Astrocyte (in vitro differentiated cells and primary cell): ENCODE results near the gene IFNB1. TPM values are rescaled to one million over a fixed set of nuclear protein-coding genes. Genes with fewer than 3 reads are reported as not detected.

Experiments used
- DNase-seq: peaks from one replicate; pipeline ENCODE4 v3.0.0-alpha.2; 2010; ENCODE audit warnings: low read depth
- FAIRE-seq: peaks from 2 replicates; lab custom pipeline; 2011; peaks lifted over from hg19 to GRCh38; lab: Jason Lieb, UNC
- H2AFZ ChIP-seq: 2 replicates; pipeline ENCODE4 v1.6.0; 2012; ENCODE audit warnings: low read depth, low read length, inconsistent platforms
- H3K27ac ChIP-seq: 2 replicates; pipeline ENCODE4 v1.5.1; 2011; ENCODE audit warnings: low read depth, low read length, inconsistent platforms
- H3K27me3 ChIP-seq: 2 replicates; pipeline ENCODE4 v1.6.0; 2011; ENCODE audit warnings: low read length, inconsistent platforms; ENCODE audit not compliant: insufficient read depth
- H3K36me3 ChIP-seq: 2 replicates; pipeline ENCODE4 v1.5.1; 2011; ENCODE audit warnings: low read length, inconsistent platforms; ENCODE audit not compliant: insufficient read depth
- H3K4me1 ChIP-seq: 2 replicates; pipeline ENCODE4 v1.5.1; 2011; ENCODE audit warnings: low read length, inconsistent platforms; ENCODE audit not compliant: insufficient read depth
- H3K4me2 ChIP-seq: 2 replicates; pipeline ENCODE4 v1.6.0; 2012; ENCODE audit warnings: low read length, inconsistent platforms
- H3K4me3 ChIP-seq: 2 replicates; pipeline ENCODE4 v1.5.1; 2011; ENCODE audit warnings: low read depth, mild to moderate bottlenecking, low read length, inconsistent platforms; ENCODE audit not compliant: insufficient read depth
- H3K79me2 ChIP-seq: 2 replicates; pipeline ENCODE4 v1.6.0; 2012; ENCODE audit warnings: mild to moderate bottlenecking, low read length, inconsistent platforms; ENCODE audit not compliant: insufficient read depth
- H3K9ac ChIP-seq: 2 replicates; pipeline ENCODE4 v1.6.0; 2012; ENCODE audit warnings: mild to moderate bottlenecking, low read length, inconsistent platforms
- H3K9me3 ChIP-seq: 2 replicates; pipeline ENCODE4 v1.5.1; 2012; ENCODE audit warnings: low read depth, mild to moderate bottlenecking, low read length, inconsistent platforms; ENCODE audit not compliant: insufficient read depth
- H4K20me1 ChIP-seq: 2 replicates; pipeline ENCODE4 v1.6.0; 2012; ENCODE audit warnings: low read length, inconsistent platforms; ENCODE audit not compliant: insufficient read depth
- H3K27ac Mint-ChIP-seq: one replicate; pipeline ENCODE4 v1.8.0; 2021; ENCODE audit warnings: mild to moderate bottlenecking, mixed read lengths; ENCODE audit not compliant: unreplicated experiment
- H3K27me3 Mint-ChIP-seq: one replicate; pipeline ENCODE4 v1.8.0; 2021; ENCODE audit warnings: low read depth, mixed read lengths; ENCODE audit not compliant: unreplicated experiment
- H3K36me3 Mint-ChIP-seq: one replicate; pipeline ENCODE4 v1.8.0; 2021; ENCODE audit warnings: low read depth, mixed read lengths; ENCODE audit not compliant: unreplicated experiment
- H3K4me1 Mint-ChIP-seq: one replicate; pipeline ENCODE4 v1.8.0; 2021; ENCODE audit warnings: low read depth, mixed read lengths; ENCODE audit not compliant: unreplicated experiment
- H3K4me3 Mint-ChIP-seq: one replicate; pipeline ENCODE4 v1.8.0; 2021; ENCODE audit warnings: mild to moderate bottlenecking, moderate library complexity, mixed read lengths; ENCODE audit not compliant: unreplicated experiment
- H3K9me3 Mint-ChIP-seq: one replicate; pipeline ENCODE4 v1.8.0; 2021; ENCODE audit warnings: mild to moderate bottlenecking, mixed read lengths; ENCODE audit not compliant: unreplicated experiment
- CTCF ChIP-seq: IDR thresholded peaks from 2 replicates; pipeline ENCODE4 v1.5.1; 2011; ENCODE audit warnings: low read depth, mild to moderate bottlenecking, inconsistent platforms, low read length, moderate library complexity; ENCODE audit not compliant: insufficient read depth
- EZH2 ChIP-seq: IDR thresholded peaks from 2 replicates; pipeline ENCODE4 v1.6.1; 2012; ENCODE audit warnings: mild to moderate bottlenecking, low read length, inconsistent platforms; ENCODE audit not compliant: insufficient read depth
- total RNA-seq: library from RNA; stranded (reverse); gene quantifications from 2 replicates; pipeline ENCODE4 v1.2.1, GENCODE V29; 2021

IFNB1 gene
- total RNA-seq, 1 donor from 2014 or later, result 2.5 TPM

- Histone ChIP-seq H3K9ac (peak overlapping the region; percentile 39), H4K20me1 (no peaks in the 10 kb centered on the region), H3K36me3 (no peaks in the 10 kb centered on the region), H3K9me3 (no peaks in the 10 kb centered on the region), H3K4me1 (peaks cover 17% of the 10 kb centered on the region), H3K27me3 (no peaks in the 10 kb centered on the region), H3K4me3 (peak overlapping the region; percentile 49), H3K79me2 (no peaks in the 10 kb centered on the region), H3K4me2 (peak overlapping the region; percentile 81), H3K27ac (no peak overlapping the region), H2AFZ (peak overlapping the region; percentile 90)
- no peak overlapping the region for H3K4me3 Mint-ChIP-seq
- FAIRE-seq (peak; percentile 58), DNase-seq (peak; percentile 27)
- no peaks in the 10 kb centered on the region for H3K36me3 Mint-ChIP-seq
- H3K27me3 Mint-ChIP-seq, result no peaks in the 10 kb centered on the region
- TF ChIP-seq CTCF, result no peak
- no peak for TF ChIP-seq EZH2
- H3K9me3 Mint-ChIP-seq, result no peaks in the 10 kb centered on the region
- H3K4me1 Mint-ChIP-seq, result peaks cover 11% of the 10 kb centered on the region
- H3K27ac Mint-ChIP-seq, result no peak overlapping the region
These were observed 47.2 kb downstream of the IFNB1 start for GRCh38 chr9:21030389-21031035.

DNA sequence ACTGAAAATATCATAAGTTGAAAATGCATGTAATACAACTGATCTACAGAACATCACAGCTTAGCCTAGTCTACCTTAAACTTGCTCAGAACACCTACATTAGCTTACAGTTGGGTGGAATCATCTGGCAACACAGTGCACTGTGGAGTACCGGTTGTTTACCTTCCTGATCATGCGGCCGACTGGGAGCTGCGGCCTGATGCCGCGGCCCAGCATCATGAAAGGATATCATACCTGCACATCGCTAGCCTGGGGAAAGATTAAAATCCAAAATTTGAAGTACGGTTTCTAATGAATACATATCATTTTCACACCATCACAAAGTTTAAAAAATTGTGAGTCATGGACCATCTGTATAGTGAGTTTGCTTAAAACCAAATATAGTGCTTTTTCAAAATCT, 48.1 kb downstream of the IFNB1 start:
- H3K79me2 ChIP-seq, result no peaks in the 10 kb centered on the region
- no peak overlapping the region for H3K9ac ChIP-seq
- no peak for FAIRE-seq
- H3K27ac ChIP-seq, result no peak overlapping the region
- no peaks in the 10 kb centered on the region for H3K9me3 ChIP-seq
- no peaks in the 10 kb centered on the region for H3K9me3 Mint-ChIP-seq
- H2AFZ ChIP-seq, result no peak overlapping the region
- no peaks in the 10 kb centered on the region for H3K27me3 Mint-ChIP-seq
- H3K4me3 Mint-ChIP-seq, result no peak overlapping the region
- no peak overlapping the region for H3K27ac Mint-ChIP-seq
- no peak for DNase-seq
- no peaks in the 10 kb centered on the region for H4K20me1 ChIP-seq
- no peaks in the 10 kb centered on the region for H3K36me3 Mint-ChIP-seq
- H3K4me1 Mint-ChIP-seq, result peaks cover 11% of the 10 kb centered on the region
- peaks cover 17% of the 10 kb centered on the region for H3K4me1 ChIP-seq
- no peaks in the 10 kb centered on the region for H3K36me3 ChIP-seq
- no peak overlapping the region for H3K4me2 ChIP-seq
- TF ChIP-seq EZH2 (no peak), CTCF (no peak)
- no peaks in the 10 kb centered on the region for H3K27me3 ChIP-seq
- H3K4me3 ChIP-seq, result no peak overlapping the region

GRCh38 chr9:21028466-21028865, 49.3 kb downstream of the IFNB1 start:
- FAIRE-seq (no peak), DNase-seq (no peak)
- no peaks in the 10 kb centered on the region for H3K36me3 ChIP-seq
- H3K4me3 ChIP-seq, result no peak overlapping the region
- no peaks in the 10 kb centered on the region for H3K79me2 ChIP-seq
- H3K9ac ChIP-seq, result no peak overlapping the region
- no peaks in the 10 kb centered on the region for H3K36me3 Mint-ChIP-seq
- H3K27me3 ChIP-seq, result no peaks in the 10 kb centered on the region
- no peak overlapping the region for H3K27ac Mint-ChIP-seq
- H2AFZ ChIP-seq, result no peak overlapping the region
- no peak for TF ChIP-seq EZH2
- no peaks in the 10 kb centered on the region for H3K27me3 Mint-ChIP-seq
- H3K4me3 Mint-ChIP-seq, result no peak overlapping the region
- no peaks in the 10 kb centered on the region for H3K9me3 ChIP-seq
- H4K20me1 ChIP-seq, result no peaks in the 10 kb centered on the region
- no peak overlapping the region for H3K4me2 ChIP-seq
- H3K9me3 Mint-ChIP-seq, result no peaks in the 10 kb centered on the region
- peaks cover 11% of the 10 kb centered on the region for H3K4me1 Mint-ChIP-seq
- no peak overlapping the region for H3K27ac ChIP-seq
- peaks cover 17% of the 10 kb centered on the region for H3K4me1 ChIP-seq
